ENCODE results near the gene HS6ST2. TPM values are rescaled to one million over a fixed set of nuclear protein-coding genes. Genes with fewer than 3 reads are reported as not detected.

HS6ST2 gene
- total RNA-seq, 1 donor from 2014 or later: 0.92 TPM

DNA sequence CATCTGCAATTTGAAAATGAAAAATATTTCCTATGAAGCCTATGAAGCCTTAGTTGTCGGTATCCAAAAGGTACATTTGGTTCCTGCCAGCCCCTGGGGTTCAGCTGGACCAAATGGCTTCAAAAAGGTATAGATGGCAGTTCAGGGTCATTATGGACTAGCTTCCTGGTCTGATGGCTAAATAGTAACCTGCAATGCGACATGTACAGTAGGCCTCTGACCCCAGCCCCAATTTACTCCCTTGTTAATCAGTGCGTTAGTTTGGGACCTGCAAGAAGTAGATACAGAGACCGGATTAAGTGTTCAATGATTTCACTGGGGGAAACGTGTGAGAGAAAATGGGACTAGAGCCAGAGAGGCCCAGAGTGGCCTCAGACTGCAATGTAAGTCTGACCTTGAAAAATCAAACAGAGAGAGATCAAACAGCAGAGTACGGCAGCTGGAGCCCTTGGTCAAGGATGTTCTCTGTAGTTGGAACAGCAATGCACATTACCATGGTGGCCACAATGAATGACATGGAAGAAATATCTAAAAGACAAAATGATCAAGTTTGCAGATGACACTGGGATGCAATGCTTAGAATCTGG is 354.6 kb downstream of the HS6ST2 start:
- Histone ChIP-seq H3K4me3 (no peak overlapping the region), H3K36me3 (no peaks in the 10 kb centered on the region), H3K27me3 (ENCODE audit: low read depth) (no peaks in the 10 kb centered on the region), H3K9me3 (no peaks in the 10 kb centered on the region), H3K4me1 (no peaks in the 10 kb centered on the region), H3K27ac (no peak overlapping the region)
- no peak for ATAC-seq
- TF ChIP-seq CTCF (IDR thresholded peaks at IDR 0.05): no peak
- intact Hi-C loops (cut with DNase I): no loop called here
- no peak for DNase-seq

DNA sequence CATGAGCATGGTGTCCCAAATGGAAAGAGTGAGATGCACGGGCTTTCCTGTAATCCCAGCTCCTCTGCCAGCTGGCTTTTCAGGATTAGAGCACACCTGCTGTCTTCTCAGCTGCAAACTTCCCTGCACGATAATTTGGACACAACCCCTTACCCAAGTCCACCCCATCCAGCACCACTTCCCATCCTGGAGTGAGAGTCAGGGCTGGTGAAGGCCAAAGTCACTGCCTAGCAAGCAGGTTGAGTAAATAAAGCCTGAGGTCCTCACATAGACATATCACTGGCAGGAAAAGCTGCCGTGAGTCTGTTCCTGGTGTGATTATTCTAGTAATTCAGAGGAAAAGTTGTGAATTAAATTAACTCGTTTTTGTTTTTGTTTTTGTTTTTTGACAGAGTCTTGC is 355.7 kb downstream of the HS6ST2 start:
- H3K4me1 ChIP-seq: no peaks in the 10 kb centered on the region
- H3K27me3 ChIP-seq (ENCODE audit: low read depth): no peaks in the 10 kb centered on the region
- ATAC-seq: no peak
- no peaks in the 10 kb centered on the region for H3K9me3 ChIP-seq
- no peaks in the 10 kb centered on the region for H3K36me3 ChIP-seq
- no peak overlapping the region for H3K27ac ChIP-seq
- no peak for TF ChIP-seq CTCF (IDR thresholded peaks at IDR 0.05)
- H3K4me3 ChIP-seq: no peak overlapping the region
- DNase-seq: no peak
- intact Hi-C loops (cut with DNase I): no loop called here

DNA sequence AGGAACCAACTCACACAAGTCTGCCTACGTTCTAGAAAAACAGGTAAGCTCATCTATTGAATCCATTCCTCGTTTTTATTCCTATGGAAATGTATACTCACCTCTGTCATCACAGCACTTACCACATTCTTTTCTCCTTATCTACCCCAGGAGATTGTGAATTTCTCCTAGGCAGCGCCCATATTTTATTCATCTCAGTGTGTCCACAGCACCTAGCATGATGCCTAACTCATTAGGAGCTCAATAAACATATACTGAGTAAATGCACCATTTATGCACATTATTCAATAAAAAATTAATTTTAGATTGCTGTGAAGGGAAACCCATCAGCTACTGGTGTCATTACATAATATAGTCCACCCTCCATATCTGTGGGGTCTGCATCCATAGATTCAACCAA is 363.4 kb downstream of the HS6ST2 start:
- Histone ChIP-seq H3K27me3 (ENCODE audit: low read depth) (no peaks in the 10 kb centered on the region), H3K36me3 (no peaks in the 10 kb centered on the region), H3K4me1 (no peaks in the 10 kb centered on the region), H3K27ac (no peak overlapping the region), H3K9me3 (no peaks in the 10 kb centered on the region), H3K4me3 (no peak overlapping the region)
- no peak for ATAC-seq
- intact Hi-C loops (cut with DNase I): no loop called here
- TF ChIP-seq CTCF (IDR thresholded peaks at IDR 0.05): no peak
- no peak for DNase-seq

DNA sequence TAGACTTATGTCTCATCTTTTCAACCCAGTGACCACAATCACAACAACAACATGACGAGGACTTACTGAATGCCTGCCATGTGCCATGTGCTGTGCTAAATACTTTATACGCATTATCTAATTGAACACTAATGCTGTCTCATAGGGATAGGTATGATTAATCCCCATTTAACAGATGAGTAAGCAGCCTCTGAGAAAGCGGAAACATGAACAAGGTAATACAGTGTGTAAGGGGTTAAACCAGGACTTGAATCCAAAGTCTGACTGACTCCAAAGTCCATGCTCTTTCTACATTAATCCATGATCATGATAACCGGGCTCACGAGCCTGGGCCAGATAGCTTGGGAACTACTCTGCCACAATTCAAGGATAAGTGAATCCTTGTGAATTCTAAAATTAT is 364.3 kb downstream of the HS6ST2 start:
- intact Hi-C loops (cut with DNase I): no loop called here
- DNase-seq (no peak), ATAC-seq (no peak)
- TF ChIP-seq CTCF (IDR thresholded peaks at IDR 0.05): no peak
- no peaks in the 10 kb centered on the region for H3K4me1 ChIP-seq
- no peaks in the 10 kb centered on the region for H3K27me3 ChIP-seq (ENCODE audit: low read depth)
- H3K27ac ChIP-seq: no peak overlapping the region
- no peak overlapping the region for H3K4me3 ChIP-seq
- H3K36me3 ChIP-seq: no peaks in the 10 kb centered on the region
- no peaks in the 10 kb centered on the region for H3K9me3 ChIP-seq

- TF ChIP-seq CTCF (IDR thresholded peaks at IDR 0.05): peak; percentile 20
- H3K9me3 ChIP-seq: no peaks in the 10 kb centered on the region
- no peak overlapping the region for H3K27ac ChIP-seq
- no peaks in the 10 kb centered on the region for H3K4me1 ChIP-seq
- intact Hi-C loops (cut with DNase I): no loop called here
- no peaks in the 10 kb centered on the region for H3K36me3 ChIP-seq
- H3K27me3 ChIP-seq (ENCODE audit: low read depth): no peaks in the 10 kb centered on the region
- no peak overlapping the region for H3K4me3 ChIP-seq
- DNase-seq: no peak
- ATAC-seq: no peak
Observed at GRCh38 chrX:132592880-132593279, 365.5 kb downstream of the HS6ST2 start.
